Measurements from ENCODE around the gene B4GALNT1. TPM values are rescaled to one million over a fixed set of nuclear protein-coding genes. Genes with fewer than 3 reads are reported as not detected.
A peak's percentile ranks its signal among the peaks of the same experiment; 100 is the strongest.

Gene B4GALNT1
- total and polyA plus RNA-seq, 8 donors = 0.04 to 1.1 (median 0.47) TPM; not detected in 1

DNA sequence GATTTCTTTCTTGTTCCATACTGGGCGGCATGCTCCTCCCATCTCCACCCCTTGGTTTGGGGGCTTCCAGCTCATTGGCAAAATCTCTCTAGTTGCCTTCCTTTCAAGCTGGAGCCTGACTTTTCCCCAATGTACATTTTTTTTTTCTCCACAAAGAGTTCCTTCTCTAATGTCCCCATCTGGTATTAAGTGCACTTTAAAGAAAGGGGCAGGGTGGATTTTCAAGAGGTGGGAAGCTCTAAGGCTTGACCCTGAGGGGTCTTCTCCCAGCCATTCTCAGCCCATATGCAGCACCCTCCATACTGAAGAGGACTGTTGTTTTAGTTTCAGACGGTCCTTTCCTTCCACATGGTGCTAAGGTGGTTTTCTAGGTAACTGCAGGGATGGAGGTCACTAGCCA is 47.8 kb downstream of the B4GALNT1 start:
- Histone ChIP-seq H3K27ac (no peak overlapping the region), H3K27me3 (no peaks in the 10 kb centered on the region), H3K4me1 (no peaks in the 10 kb centered on the region), H3K9me3 (no peaks in the 10 kb centered on the region), H3K4me3 (no peak overlapping the region), H3K36me3 (no peaks in the 10 kb centered on the region)
- TF ChIP-seq, protein P1, sequence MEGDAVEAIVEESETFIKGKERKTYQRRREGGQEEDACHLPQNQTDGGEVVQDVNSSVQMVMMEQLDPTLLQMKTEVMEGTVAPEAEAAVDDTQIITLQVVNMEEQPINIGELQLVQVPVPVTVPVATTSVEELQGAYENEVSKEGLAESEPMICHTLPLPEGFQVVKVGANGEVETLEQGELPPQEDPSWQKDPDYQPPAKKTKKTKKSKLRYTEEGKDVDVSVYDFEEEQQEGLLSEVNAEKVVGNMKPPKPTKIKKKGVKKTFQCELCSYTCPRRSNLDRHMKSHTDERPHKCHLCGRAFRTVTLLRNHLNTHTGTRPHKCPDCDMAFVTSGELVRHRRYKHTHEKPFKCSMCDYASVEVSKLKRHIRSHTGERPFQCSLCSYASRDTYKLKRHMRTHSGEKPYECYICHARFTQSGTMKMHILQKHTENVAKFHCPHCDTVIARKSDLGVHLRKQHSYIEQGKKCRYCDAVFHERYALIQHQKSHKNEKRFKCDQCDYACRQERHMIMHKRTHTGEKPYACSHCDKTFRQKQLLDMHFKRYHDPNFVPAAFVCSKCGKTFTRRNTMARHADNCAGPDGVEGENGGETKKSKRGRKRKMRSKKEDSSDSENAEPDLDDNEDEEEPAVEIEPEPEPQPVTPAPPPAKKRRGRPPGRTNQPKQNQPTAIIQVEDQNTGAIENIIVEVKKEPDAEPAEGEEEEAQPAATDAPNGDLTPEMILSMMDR (IDR thresholded peaks at IDR 0.05) = no peak
- FAIRE-seq = no peak
- intact Hi-C loops (cut with DNase I) = no loop called here
- no peak for DNase-seq
- 71% methylated on average over 2 of the region's 2 CpGs for WGBS, 2 donors
- no peak for ATAC-seq

DNA sequence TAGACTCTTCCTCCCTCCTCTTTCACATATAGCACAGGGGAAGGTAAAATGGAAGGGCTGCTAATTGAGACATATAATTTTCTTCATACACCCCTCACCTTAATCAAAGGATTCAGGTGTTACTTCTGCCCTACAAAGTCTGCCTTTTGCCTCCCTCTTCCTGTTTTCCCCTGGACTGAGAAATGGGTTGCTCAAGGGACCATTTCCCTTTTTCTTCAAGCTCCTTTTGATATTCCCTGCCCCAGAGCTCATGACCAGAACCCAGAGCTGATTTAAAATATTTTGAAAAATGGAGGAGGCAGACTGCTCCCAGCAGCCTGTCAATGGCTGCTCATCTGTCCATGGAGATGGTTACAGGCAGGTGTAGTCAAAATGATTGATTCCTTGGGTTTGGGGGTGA is 48.3 kb downstream of the B4GALNT1 start:
- no peaks in the 10 kb centered on the region for H3K4me1 ChIP-seq
- H3K27ac ChIP-seq = no peak overlapping the region
- intact Hi-C loops (cut with DNase I) = loop anchor here in 1 of 3 donors (5.0 kb wide), 1 partner anchor 43 kb away; no protein-coding TSS in a partner anchor
- TF ChIP-seq, protein P1 (IDR thresholded peaks at IDR 0.05) = no peak
- FAIRE-seq = no peak
- H3K36me3 ChIP-seq = no peaks in the 10 kb centered on the region
- no peak for ATAC-seq
- no peaks in the 10 kb centered on the region for H3K27me3 ChIP-seq
- H3K4me3 ChIP-seq = no peak overlapping the region
- H3K9me3 ChIP-seq = no peaks in the 10 kb centered on the region
- DNase-seq = no peak

DNA sequence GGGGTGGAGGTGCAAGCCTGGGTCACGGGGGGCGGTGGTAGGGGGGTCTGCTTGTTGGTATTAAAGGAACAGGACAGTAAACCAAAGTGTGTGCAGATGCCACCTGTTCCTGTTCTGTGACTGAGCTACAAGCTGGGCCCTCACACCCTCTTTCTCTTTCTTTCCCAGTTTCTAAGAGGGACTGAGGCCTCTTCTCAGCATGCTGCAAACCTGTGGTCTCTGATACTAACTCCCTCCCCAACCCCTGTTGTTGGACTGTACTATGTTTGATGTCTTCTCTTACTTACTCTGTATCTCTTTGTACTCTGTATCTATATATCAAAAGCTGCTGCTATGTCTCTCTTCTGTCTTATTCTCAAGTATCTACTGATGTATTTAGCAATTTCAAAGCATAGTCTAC is 49.0 kb downstream of the B4GALNT1 start:
- Histone ChIP-seq H3K9me3 (no peaks in the 10 kb centered on the region), H3K36me3 (no peaks in the 10 kb centered on the region), H3K27me3 (no peaks in the 10 kb centered on the region), H3K4me1 (no peaks in the 10 kb centered on the region), H3K27ac (no peak overlapping the region), H3K4me3 (no peak overlapping the region)
- intact Hi-C loops (cut with DNase I) = loop anchor here in 1 of 3 donors (5.0 kb wide), 1 partner anchor 43 kb away; no protein-coding TSS in a partner anchor
- no peak for ATAC-seq
- no peak for FAIRE-seq
- no peak for DNase-seq
- TF ChIP-seq, protein P1 (IDR thresholded peaks at IDR 0.05) = no peak
- 92 to 93% methylated on average over 2 of the region's 2 CpGs for WGBS, 2 donors

DNA sequence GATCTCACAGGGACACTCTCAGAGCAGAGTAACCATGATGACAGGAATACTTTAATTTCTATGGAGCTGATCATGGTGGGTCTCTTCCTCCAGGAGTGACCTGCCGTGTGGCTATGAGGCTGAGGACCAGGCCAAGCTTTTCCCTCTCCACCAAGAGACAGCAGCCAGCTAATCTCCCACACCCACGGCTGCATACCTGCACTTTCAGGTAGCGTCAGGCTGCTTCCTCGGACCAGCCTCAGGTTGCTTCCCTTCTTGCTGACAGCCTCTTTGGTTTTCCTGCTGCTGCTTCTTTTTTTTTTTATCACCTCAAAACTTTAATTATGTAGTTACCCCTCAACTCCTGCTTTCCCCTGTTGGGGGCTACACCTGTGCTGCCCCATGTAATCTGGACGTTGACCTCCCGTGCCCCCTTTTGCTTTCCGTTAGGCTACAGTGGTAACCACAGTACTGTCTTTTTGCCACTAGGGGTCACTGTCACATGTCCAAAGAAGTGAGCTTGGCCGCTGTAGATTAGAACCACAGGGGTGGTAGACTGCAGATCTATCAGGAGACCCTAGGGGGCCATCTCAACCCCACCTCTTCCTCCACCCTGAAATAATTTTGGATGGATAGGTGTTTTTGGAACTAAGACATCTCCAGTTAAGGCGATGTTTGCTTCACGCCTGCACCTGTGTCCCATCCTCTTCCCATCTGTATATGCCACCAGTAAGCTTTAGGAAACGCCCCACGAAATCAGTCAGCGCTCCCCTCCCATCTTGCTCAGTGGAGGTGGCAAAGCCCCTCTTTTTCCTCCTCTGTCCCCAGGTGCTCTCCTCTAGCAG is 49.8 kb downstream of the B4GALNT1 start:
- Histone ChIP-seq H3K27me3 (no peaks in the 10 kb centered on the region), H3K4me3 (no peak overlapping the region), H3K9me3 (no peaks in the 10 kb centered on the region), H3K4me1 (no peaks in the 10 kb centered on the region), H3K27ac (no peak overlapping the region), H3K36me3 (no peaks in the 10 kb centered on the region)
- peak in 4 of 6 donors; percentile 46 to 72 (median 58) for DNase-seq
- intact Hi-C loops (cut with DNase I) = loop anchor here in 2 of 3 donors (2.0 to 5.0 kb wide), 2 partner anchors 42 to 44 kb away; no protein-coding TSS in a partner anchor
- 43 to 45% methylated on average over 13 of the region's 13 CpGs for WGBS, 2 donors
- ATAC-seq = peak; percentile 95 to 100 (median 98)
- FAIRE-seq = no peak
- TF ChIP-seq, protein P1 (IDR thresholded peaks at IDR 0.05) = peak; percentile 91 to 97 (median 94)

DNA sequence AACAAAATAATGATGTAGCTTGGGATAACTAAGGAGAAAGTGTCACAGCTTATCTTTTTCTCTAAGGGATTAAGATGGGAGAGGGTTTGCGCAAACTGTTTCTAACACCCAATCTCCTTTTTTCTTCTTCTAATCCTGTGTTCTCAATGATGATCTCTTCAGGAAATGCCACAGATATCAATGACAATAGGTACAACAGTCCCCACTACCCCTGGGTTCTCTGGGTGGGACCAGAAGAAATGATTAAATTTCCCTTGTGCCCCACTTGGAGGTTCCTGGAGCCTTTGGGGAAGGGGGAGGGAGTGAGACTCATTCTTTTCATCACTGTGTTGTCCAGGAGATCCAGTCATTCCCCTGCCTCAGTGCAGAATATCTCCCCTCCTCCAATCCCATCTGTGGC is 50.6 kb downstream of the B4GALNT1 start:
- FAIRE-seq (no peak), DNase-seq (no peak), ATAC-seq (no peak)
- Histone ChIP-seq H3K4me1 (no peaks in the 10 kb centered on the region), H3K27me3 (no peaks in the 10 kb centered on the region), H3K27ac (no peak overlapping the region), H3K4me3 (no peak overlapping the region), H3K36me3 (no peaks in the 10 kb centered on the region), H3K9me3 (no peaks in the 10 kb centered on the region)
- TF ChIP-seq, protein P1 (IDR thresholded peaks at IDR 0.05) = no peak
- 100% methylated on average over 1 of the region's 1 CpG for WGBS, 2 donors
- intact Hi-C loops (cut with DNase I) = loop anchor here in 2 of 3 donors (2.0 to 5.0 kb wide), 2 partner anchors 42 to 45 kb away; no protein-coding TSS in a partner anchor
